Prostate gland (tissue), 2 donors: ENCODE results near the gene OOSP4A. TPM values are rescaled to one million over a fixed set of nuclear protein-coding genes. Genes with fewer than 3 reads are reported as not detected.

Source experiments
- DNase-seq: peaks from one replicate; pipeline ENCODE4 v3.0.0-alpha.2; 2019; ENCODE audit warnings: low spot score
- H3K27ac ChIP-seq, 2 donors: fragments of 200-600 bp; sonication (generic); 2 replicates each; pipeline ENCODE4 v1.5.1; 2017 to 2019
- H3K27me3 ChIP-seq: fragments of 200-600 bp; sonication (generic); replicated peaks from 2 replicates; pipeline ENCODE4 v1.5.1; 2019; ENCODE audit not compliant: insufficient read depth
- H3K36me3 ChIP-seq, 2 donors: fragments of 200-600 bp; sonication (generic); 1 replicate in 1 of 2; 2 replicates in 1 of 2; pipeline versions ENCODE4 v1.5.1 to v1.8.1; 2017 to 2019
- H3K4me1 ChIP-seq: fragments of 200-600 bp; sonication (generic); replicated peaks from 2 replicates; pipeline ENCODE4 v1.5.1; 2019
- H3K4me3 ChIP-seq, 2 donors: fragments of 200-600 bp; sonication (generic); 2 replicates each; pipeline ENCODE4 v1.5.1; 2017 to 2019
- H3K9me3 ChIP-seq: fragments of 200-600 bp; sonication (generic); 2 replicates; pipeline ENCODE4 v1.5.1; 2017
- POLR2A ChIP-seq: fragments of 450-650 bp; IDR thresholded peaks from one replicate; pipeline ENCODE4 v1.6.1; 2016; ENCODE audit warnings: antibody characterized with exemption, mild to moderate bottlenecking
- POLR2AphosphoS5 ChIP-seq: sonication (generic); formaldehyde crosslinking; IDR thresholded peaks from one replicate; pipeline ENCODE4 v1.6.1; 2017; ENCODE audit warnings: antibody characterized with exemption
- WGBS: methylation state at CpG from one replicate; pipeline ENCODE4 v1.1.5; 2018; 5-methylcytosine and 5-hydroxymethylcytosine counted together
- intact Hi-C: fragments of 100-400 bp; cut with DNase I; formaldehyde crosslinking; loops from one replicate; pipeline ENCODE4 v1.14.2; 2022
- total RNA-seq, 2 donors: library from RNA; depleted of rRNA; stranded (reverse); fragments of >200 nt; gene quantifications; one replicate each; pipeline ENCODE4 v1.1.0, GENCODE V29; 2016
- TF ChIP-seq, protein P1 (sequence below), 4 experiments: fragments of 200-600 bp in 2 of 4; fragments of 450-650 bp in 2 of 4; sonication (generic) in 2 of 4; IDR thresholded peaks; 1 replicate in 3 of 4; 2 replicates in 1 of 4; pipeline ENCODE4 v1.5.1; 2016 to 2019; ENCODE audit warnings: antibody characterized with exemption in 4 of 4, mild to moderate bottlenecking in 2 of 4, moderate library complexity in 2 of 4

Gene OOSP4A
- total RNA-seq, 2 donors from 2014 or later: not detected

DNA sequence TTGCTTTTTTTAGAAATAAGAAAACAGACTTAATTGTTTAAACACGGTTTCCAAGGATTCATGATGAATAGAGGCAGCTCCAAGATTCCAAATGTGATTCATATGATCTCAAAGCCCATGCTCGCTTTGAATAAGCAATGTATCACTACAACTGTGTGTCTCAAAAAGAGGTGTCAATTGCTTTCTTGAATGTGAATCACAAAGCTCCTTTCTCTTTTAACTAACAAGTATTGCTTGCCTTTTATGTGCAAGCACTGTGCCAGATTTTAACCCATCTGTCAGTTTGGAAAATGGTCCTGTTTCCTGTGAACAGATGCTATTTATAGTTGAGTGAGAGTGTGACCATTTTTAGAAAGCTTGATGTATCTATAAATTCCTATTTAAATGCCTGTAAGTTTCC is 19.1 kb upstream of the OOSP4A start:
- DNase-seq: no peak
- Histone ChIP-seq H3K9me3 (no peaks in the 10 kb centered on the region), H3K27me3 (no peaks in the 10 kb centered on the region), H3K4me3 (no peak overlapping the region), H3K36me3 (no peaks in the 10 kb centered on the region), H3K4me1 (no peaks in the 10 kb centered on the region), H3K27ac (no peak overlapping the region)
- 70% methylated on average over 2 of the region's 2 CpGs for WGBS
- TF ChIP-seq, protein P1, sequence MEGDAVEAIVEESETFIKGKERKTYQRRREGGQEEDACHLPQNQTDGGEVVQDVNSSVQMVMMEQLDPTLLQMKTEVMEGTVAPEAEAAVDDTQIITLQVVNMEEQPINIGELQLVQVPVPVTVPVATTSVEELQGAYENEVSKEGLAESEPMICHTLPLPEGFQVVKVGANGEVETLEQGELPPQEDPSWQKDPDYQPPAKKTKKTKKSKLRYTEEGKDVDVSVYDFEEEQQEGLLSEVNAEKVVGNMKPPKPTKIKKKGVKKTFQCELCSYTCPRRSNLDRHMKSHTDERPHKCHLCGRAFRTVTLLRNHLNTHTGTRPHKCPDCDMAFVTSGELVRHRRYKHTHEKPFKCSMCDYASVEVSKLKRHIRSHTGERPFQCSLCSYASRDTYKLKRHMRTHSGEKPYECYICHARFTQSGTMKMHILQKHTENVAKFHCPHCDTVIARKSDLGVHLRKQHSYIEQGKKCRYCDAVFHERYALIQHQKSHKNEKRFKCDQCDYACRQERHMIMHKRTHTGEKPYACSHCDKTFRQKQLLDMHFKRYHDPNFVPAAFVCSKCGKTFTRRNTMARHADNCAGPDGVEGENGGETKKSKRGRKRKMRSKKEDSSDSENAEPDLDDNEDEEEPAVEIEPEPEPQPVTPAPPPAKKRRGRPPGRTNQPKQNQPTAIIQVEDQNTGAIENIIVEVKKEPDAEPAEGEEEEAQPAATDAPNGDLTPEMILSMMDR (IDR thresholded peaks at IDR 0.05): no peak
- TF ChIP-seq POLR2AphosphoS5: no peak
- TF ChIP-seq POLR2A: no peak
- intact Hi-C loops: no loop called here

DNA sequence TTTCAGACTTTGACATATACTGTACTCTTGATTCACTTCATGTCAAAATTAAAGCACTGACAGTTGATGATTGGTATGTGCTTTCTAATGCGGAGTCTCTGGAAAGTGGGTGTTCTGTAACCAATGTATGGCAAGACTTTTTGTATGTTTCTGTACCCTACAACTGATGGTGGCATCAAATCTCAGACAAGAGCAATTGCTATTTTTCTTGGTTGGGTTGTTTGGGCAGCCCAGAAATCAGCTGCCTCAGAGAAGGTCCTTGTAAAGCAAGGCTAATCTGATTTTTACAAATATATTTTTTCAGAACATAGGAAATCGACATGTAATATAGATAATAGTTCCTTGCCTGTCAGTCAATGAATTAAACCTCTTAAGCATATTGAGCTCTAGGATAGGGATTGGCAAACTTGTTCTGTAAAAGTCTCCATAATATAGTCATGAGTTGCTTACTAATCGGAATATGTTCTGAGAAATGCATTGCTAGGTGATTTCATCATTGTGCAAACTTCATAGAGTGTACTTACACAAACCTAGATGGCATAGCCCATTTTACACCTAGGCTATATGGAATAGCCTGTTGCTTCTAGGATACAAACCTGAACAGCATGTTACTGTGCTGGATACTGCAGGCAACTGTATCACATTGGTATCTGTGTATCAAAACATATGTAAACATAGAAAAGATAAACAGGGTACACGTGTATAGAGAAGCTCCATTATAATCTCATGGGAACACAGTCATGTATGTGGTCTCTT is 10.2 kb upstream of the OOSP4A start:
- TF ChIP-seq, protein P1 (IDR thresholded peaks at IDR 0.05): no peak
- TF ChIP-seq POLR2A (no peak), POLR2AphosphoS5 (no peak)
- 84% methylated on average over 4 of the region's 4 CpGs for WGBS
- intact Hi-C loops: no loop called here
- no peak overlapping the region for H3K27ac ChIP-seq
- H3K4me1 ChIP-seq: no peaks in the 10 kb centered on the region
- H3K9me3 ChIP-seq: no peaks in the 10 kb centered on the region
- no peaks in the 10 kb centered on the region for H3K36me3 ChIP-seq
- H3K4me3 ChIP-seq: no peak overlapping the region
- H3K27me3 ChIP-seq: no peaks in the 10 kb centered on the region
- no peak for DNase-seq

DNA sequence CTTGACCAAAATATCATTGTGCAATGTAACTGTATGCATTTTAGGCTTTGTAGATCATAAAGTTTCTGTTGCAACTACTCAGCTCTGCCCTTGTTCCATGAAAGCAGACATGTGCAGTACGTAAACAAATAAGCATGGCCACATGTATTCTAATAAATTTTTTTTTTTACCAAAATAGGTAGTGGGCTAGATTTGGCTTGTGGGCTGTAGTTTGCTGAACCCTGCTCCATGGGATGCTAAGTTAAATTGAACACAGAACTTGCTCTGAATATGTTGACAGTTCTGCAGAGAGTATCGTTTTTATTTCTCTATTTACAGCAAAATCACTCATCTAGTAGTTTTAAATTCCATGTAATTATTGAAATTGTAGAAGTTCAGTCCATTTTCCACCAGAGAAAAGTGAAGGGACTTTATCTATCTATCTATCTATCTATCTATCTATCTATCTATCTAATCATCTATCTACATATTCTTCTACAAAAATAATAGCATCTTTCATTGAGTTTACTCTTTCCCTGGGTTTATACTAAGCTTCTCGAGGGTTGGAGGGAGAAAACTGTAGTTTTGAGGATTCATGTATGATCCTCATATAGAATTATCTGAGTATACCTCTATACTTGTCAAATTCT is 9.5 kb upstream of the OOSP4A start:
- 76% methylated on average over 3 of the region's 3 CpGs for WGBS

DNA sequence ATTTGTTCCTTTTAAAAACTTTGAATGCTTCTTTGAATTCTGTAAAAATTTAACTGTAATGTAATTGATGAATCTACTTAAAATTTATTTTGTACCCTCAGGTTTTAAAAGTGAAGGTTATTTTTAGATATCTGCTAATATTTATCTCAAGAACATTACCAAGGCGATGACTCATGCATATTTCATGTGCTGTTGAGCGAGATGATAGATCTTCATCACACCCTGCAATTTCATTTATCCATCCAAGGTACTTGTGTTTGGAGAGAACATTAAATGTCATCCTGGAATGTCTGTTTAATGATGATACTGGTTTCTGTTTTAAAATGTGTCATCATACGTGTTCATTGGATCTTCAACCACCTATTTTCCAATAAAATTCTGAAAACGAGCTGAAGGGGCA is 6.7 kb upstream of the OOSP4A start:
- 56% methylated on average over 4 of the region's 4 CpGs for WGBS
- H3K9me3 ChIP-seq: no peaks in the 10 kb centered on the region
- no peak overlapping the region for H3K4me3 ChIP-seq
- no peaks in the 10 kb centered on the region for H3K36me3 ChIP-seq
- TF ChIP-seq POLR2AphosphoS5 (no peak), POLR2A (no peak)
- TF ChIP-seq, protein P1 (IDR thresholded peaks at IDR 0.05): no peak
- H3K27me3 ChIP-seq: no peaks in the 10 kb centered on the region
- no peak overlapping the region for H3K27ac ChIP-seq
- no peaks in the 10 kb centered on the region for H3K4me1 ChIP-seq
- DNase-seq: no peak
- intact Hi-C loops: no loop called here

More for the DNA sequence above, 9.5 kb upstream of the OOSP4A start:
- intact Hi-C loops: no loop called here
- TF ChIP-seq POLR2A (no peak), POLR2AphosphoS5 (no peak)
- TF ChIP-seq, protein P1 (IDR thresholded peaks at IDR 0.05): no peak
- DNase-seq: no peak
- no peaks in the 10 kb centered on the region for H3K4me1 ChIP-seq
- no peak overlapping the region for H3K27ac ChIP-seq
- no peak overlapping the region for H3K4me3 ChIP-seq
- no peaks in the 10 kb centered on the region for H3K27me3 ChIP-seq
- H3K9me3 ChIP-seq: no peaks in the 10 kb centered on the region
- no peaks in the 10 kb centered on the region for H3K36me3 ChIP-seq
